ENCODE data around the gene SEC16A. TPM values are rescaled to one million over a fixed set of nuclear protein-coding genes. Genes with fewer than 3 reads are reported as not detected.

The SEC16A gene
- total and polyA plus RNA-seq, 2 donors (not counting 3 experiments of a cell fraction or from before 2014, with no cell fraction given): 34.5 to 80.6 TPM

DNA sequence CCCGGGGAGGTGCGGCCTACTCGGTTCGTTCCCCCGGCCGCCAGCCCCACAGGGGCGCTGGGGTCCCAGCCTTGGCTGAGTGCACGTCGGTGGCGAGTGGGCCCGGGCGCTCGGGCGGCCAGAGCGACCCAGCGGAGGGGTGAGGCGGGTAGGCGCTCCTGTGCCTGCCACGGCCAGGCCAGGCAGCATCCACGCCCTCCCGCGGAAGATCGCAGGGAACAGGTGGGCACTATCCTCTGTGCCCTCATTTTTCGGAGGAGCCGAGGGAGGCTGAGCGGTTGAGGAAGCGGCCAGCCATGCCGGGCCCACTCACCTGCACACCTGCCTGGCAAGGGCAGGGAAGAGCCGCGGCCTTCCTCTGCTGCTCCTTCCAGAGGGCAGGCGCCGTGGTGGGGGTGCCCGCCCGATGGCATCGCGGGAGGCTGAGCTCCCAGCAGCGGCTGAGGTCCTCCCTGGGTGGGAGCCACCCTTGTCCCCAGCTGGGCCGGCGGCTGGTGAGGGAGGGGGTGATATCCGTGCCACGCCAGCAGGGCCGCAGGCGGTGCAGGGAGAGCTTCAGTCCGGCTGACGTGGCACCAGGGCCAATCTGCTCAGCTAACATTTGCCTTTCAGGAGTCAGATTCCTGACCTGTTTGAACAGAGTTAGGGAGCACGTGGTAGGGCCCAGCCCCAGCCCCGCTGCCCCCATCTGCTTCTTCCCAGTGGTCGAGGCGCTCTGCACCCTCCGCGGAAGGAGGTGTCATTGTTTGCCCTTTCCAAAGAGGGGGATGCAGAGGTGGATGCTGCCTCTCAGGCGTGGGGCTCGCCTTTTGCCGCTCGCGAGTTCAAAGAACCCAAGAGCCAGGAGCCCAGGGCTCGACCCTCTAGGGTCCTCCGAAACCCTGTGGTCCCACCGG is 1.6 kb upstream of the SEC16A start:
- FAIRE-seq (no peak), DNase-seq (ENCODE audit: low read depth, low spot score) (no peak)
- intact Hi-C loops (cut with micrococcal nuclease): loop anchor here (1.0 to 5.0 kb wide), 4 partner anchors 147 to 228 kb away; partner anchors contain the start of gene DIPK1B
- dilution Hi-C loops (cut with MboI; ENCODE audit: extremely low pct_ligation_motif_present, low sequenced_read_pairs): loop anchor here (10.0 kb wide), 1 partner anchor 70 kb away; no protein-coding TSS in a partner anchor
- ChIA-PET POLR2A (interaction anchor here (1.0 to 1.3 kb wide), 2 partner anchors 141 to 147 kb away, joined by 3 to 5 read pairs; no protein-coding TSS in a partner anchor), CTCF (interaction anchor here (0.6 to 8.5 kb wide), 13 partner anchors 29 to 209 kb away, joined by 3 to 261 read pairs (median 9); no protein-coding TSS in a partner anchor)
- peak overlapping the region; percentile 49 for H2AFZ ChIP-seq (ENCODE audit: low read depth, low read length)
- H3K36me3 ChIP-seq (ENCODE audit: control insufficient read depth in 2 of 2, extremely low read depth in 1 of 2, insufficient read depth in 2 of 2, low read length in 2 of 2): no peaks in the 10 kb centered on the region
- H3K27me3 ChIP-seq (ENCODE audit: control insufficient read depth in 2 of 2, insufficient read depth in 2 of 2, low read length in 2 of 2): no peaks in the 10 kb centered on the region
- H3K4me2 ChIP-seq (ENCODE audit: insufficient read depth, low read length): peak overlapping the region; percentile 57
- H3K9me3 ChIP-seq (replicated peaks; ENCODE audit: control insufficient read depth, insufficient read depth, low read length): no peaks in the 10 kb centered on the region
- peaks cover 16% of the 10 kb centered on the region for H3K4me1 ChIP-seq (ENCODE audit: control insufficient read depth, extremely low read depth, insufficient read depth, low read length)
- no peaks in the 10 kb centered on the region for H4K20me1 ChIP-seq (replicated peaks; ENCODE audit: control insufficient read depth, extremely low read depth, insufficient read depth, low read length)
- H3K9me1 ChIP-seq (replicated peaks; ENCODE audit: control insufficient read depth, extremely low read depth, insufficient read depth, low read length): no peaks in the 10 kb centered on the region
- BruUV-seq (replicated peaks): no TSS peak
- H3K79me2 ChIP-seq (ENCODE audit: control insufficient read depth, insufficient read depth, low read length): peaks cover 30% of the 10 kb centered on the region
- H3K27ac ChIP-seq (ENCODE audit: insufficient read depth, low read depth, low read length): peak overlapping the region; percentile 87
- TF ChIP-seq CTCF (IDR thresholded peaks at IDR 0.05; ENCODE audit: extremely low read depth in 1 of 2, insufficient read depth in 1 of 2, low read depth in 1 of 2, low read length in 2 of 2): no peak
- no peak for TF ChIP-seq POLR2AphosphoS5 (IDR thresholded peaks at IDR 0.05; ENCODE audit: insufficient read depth, low read depth, low read length)
- TF ChIP-seq EZH2 (IDR thresholded peaks at IDR 0.05; ENCODE audit: borderline replicate concordance, low read depth, low read length, severe bottlenecking): no peak
- no peak for TF ChIP-seq POLR2A (IDR thresholded peaks at IDR 0.05; ENCODE audit: low read depth, low read length)
- TF ChIP-seq GATA2 (IDR thresholded peaks at IDR 0.05; ENCODE audit: insufficient read depth, insufficient read length, low read depth, low read length): no peak
- no peak for TF ChIP-seq JUN (IDR thresholded peaks at IDR 0.05; ENCODE audit: borderline replicate concordance, insufficient read depth, insufficient read length, low read depth)
- TF ChIP-seq, protein P1, sequence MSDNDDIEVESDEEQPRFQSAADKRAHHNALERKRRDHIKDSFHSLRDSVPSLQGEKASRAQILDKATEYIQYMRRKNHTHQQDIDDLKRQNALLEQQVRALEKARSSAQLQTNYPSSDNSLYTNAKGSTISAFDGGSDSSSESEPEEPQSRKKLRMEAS (IDR thresholded peaks at IDR 0.05; ENCODE audit: insufficient read depth, insufficient read length): no peak
- no peak for TF ChIP-seq FOS (IDR thresholded peaks at IDR 0.05; ENCODE audit: borderline replicate concordance, insufficient read depth, low read length)
- TF ChIP-seq MYC (IDR thresholded peaks at IDR 0.05; ENCODE audit: low read depth, low read length): no peak
- peak overlapping the region in 2 of 3 experiments; percentile 31 to 51 for H3K4me3 ChIP-seq (replicated peaks in 1 of 3; ENCODE audit: insufficient read depth in 1 of 3, low read depth in 1 of 3, low read length in 3 of 3)
- peak overlapping the region; percentile 89 for H3K9ac ChIP-seq (replicated peaks; ENCODE audit: extremely low read depth, insufficient read depth, low read length)

All from endothelial cell of umbilical vein (primary cell).